HG03066 (cell line): ENCODE results near the gene HHIPL2.
"Not testable (repeated sequence)": the region's sequence is repeated elsewhere in the genome, so short reads cannot be mapped to it uniquely, and the experiment has no call there.

ENCODE experiments used
- ATAC-seq: cut with Tn5 transposase; IDR thresholded peaks from one replicate; pipeline ENCODE4 v1.9.1; 2021; ENCODE audit warnings: low read depth; ENCODE audit not compliant: unreplicated experiment

Gene HHIPL2

DNA sequence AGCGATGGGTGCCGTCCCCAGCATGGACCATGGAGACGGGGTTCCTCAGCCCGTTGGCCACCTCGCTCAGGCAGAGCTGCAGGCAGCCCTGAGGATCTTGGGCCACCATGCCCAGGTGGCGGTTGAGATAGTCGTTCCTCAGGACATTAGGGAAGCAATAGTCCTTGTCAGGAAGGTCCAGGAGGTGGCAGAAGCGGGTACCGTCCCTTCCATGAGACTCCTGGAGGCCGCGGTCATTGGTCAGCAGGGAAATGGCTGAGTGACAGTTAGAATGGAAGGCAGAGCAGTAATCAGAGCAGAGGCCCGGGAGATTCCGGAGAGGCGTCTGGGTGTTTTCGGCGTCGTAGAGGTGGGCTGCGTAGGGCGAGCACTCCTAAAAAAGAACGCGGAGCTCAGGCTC, 4.1 kb downstream of the HHIPL2 start:
- ATAC-seq: no peak

DNA sequence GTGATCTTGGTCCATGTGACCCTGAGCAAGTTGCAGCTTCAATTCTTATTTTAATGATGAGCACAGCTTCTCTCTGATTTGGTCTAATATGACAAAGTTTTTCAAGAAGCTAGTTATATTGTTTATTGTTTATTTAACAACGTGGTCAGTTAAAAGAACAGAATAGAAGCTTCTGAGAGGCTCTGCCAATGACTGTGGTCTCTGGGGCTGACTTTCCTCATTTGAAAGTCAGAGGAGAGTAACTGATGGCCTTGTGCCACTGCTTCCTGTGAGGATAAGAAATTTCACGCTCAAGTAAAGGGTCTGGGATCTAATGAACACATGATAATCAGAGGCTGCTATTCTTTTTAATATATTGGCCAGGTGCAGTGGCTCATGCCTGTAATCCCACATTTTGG, 7.3 kb downstream of the HHIPL2 start:
- ATAC-seq: no peak

DNA sequence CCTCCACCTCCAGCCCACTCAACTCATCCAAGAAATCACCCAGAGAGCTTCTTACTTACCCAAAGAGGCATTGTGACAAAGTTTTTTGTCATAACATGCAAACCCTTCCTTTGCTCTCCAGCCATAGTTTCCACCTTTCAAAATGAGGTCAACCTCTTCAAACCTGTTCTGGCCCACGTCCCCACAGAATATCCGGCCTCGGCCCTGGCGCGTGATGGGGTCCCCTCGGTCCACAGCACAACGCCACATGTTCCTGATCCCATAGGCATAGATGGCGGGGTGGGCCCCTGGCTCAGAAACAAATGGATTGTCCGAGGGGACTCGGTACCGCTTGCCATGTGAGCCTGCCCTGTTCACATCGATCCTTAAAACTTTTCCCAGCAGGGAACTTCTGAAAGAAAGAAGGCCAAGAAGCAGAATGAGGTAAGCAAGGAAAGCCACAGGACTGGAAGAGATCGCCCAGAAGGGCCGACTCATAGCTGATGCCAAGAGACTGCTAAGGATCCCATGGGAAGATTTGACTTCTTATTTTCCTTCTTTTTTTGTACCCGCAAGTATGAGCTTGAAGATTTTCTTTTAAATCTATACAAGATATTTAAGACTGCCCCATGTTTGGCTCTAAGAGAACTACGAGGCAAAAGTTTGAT, 7.8 kb downstream of the HHIPL2 start:
- ATAC-seq: no peak

DNA sequence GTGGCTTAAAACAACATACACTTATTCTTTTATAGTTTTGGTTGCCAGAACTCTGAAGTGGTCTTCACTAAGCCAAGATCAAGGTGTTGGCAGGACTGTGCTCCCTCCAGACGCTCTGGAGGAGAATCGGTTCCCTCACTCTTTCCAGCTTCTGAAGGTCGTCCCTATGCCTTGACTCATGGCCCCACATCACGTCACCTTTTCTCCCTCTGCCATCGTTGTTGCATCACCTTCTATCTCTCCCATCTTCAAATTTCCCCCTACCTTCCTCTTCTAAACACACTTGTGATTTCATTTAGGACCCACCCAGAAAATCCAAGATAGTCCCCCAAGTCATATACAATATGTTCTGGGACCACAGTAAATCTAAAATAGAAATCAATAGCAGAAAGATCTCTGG, 12.4 kb downstream of the HHIPL2 start:
- ATAC-seq: no peak

- ATAC-seq: no peak
Measured at GRCh38 chr1:222530852-222531251, 17.1 kb downstream of the HHIPL2 start.

GRCh38 chr1:222529916-222530315, 18.0 kb downstream of the HHIPL2 start:
- no peak for ATAC-seq

DNA sequence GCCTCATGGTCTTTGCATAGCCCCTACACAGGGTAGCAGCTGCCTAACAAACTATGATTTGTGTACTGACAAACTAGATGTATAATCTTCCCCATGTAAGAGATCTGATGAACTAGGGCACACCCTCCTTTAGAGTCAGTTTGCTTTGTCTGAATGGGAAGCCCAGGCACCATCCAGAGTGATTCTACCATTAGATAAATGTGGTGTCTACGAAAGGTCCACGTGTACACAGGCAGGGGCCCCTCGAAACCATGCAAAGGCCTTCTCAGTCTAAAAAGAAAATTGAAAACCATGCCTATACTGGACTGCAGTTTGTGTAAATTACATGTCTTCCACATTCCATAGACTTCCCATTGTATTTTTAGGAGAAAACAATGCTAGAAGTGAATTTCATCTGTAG, 18.7 kb downstream of the HHIPL2 start:
- ATAC-seq: no peak

DNA sequence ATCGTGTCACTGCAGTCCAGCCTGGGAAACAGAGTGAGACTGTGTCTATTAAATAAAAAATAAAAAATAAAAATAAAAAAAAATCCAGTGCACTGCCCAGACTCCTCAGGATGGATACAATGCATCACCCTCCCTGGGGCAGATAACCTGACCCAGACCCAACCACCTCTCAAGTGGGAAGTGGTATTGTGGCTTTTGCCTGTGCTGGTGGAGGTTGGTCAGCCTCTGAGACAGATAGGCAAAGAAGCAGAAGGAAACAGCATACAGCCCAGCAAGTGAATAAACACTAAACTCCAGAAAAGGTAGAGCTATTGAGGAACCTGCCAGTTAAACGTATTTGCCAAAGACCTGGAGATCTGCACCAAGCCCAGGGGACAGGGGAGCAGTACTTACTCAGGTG, 22.0 kb downstream of the HHIPL2 start:
- ATAC-seq: no peak

DNA sequence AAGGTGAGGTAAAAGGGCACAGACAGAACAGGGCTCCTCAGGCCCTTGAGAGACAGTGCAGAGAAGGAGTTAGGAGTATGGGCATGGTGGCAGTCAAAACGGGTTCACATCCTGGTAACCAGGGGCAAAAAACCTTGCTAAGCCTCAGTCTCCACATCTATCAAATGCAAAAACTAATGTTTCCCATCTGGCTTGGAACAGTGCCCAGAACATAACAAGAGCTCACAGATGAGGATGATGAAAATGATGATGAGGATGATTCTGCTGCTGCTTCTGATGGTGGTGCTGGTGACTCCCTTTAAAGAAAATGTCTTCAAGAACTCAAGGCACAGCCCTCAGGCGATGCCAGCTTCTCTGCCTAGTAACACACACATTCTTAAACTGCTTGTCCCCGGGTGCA, 24.1 kb downstream of the HHIPL2 start:
- no peak for ATAC-seq

DNA sequence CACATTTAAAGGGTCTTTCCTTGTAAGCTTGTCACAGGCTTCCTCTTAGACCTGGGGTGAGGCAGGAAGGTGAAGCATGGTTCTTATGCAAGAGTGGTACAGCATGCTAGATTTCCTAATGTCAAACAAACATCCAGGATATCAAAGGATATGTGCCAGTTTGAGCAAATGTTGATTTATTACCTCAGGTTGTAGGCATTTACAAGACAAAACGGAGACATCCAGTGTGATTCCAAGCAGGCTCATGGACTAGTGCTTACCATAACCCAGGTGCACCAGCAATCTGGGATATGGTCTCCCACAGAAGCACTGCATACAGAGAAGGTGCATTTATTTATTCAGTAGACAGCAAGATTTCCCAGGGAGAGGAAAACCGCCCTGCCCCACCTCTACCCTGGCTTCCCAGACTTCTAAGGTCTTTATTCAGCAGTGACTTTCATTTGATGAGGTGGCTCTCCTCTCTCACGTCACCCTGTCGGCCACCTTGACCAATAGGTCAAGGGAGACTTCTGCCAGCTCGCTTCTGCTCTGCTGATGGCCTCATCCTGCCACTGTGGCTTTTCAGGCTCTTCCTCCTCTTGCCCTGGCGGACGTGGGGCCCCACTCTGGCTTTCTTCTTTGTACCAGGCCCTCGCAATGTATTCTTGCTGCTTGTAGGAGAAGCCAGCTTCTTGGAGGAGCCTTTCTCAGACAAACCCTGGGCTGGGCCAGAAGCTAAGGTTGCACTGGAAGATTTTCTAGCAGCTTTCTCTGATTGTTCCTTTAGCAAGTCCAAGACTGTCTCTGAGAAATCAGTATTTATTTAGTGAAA, 25.6 kb downstream of the HHIPL2 start:
- ATAC-seq: no peak

DNA sequence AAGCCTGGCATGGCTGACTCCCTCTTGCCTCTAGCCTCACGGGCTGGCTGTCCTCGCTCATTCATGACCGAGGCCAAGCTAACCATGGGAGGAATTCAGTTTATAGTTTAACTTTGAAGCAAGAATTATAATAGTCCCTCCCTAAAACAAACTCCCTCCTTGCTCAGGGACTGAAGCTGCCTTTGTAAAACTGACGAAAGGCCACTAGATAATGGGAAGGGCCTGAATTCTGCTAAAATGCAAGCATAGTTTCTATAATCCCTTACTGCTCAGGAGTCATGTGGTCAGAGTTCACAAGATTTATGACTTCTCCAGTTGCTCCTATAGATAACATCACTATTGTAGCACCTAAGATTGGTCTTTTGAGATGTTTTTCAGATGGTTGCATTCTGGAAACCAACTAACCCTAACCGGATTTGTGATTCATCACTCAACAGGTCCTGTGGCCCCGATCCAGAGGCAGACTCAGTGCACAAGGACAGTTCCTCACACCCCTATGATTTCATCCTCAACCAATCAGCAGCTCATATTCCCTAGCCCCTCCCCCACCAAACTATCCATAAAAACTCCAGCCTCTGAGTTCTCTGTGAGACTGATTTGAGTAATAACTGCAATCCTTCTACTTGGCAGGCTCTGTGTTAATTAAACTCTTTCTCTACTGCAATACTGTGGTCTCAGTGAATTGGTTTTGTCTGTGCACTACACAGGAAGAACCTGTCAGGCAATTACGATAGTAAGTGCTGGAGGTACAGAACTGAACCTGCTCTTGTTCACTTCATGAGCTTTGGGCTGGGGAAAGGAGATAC, 26.4 kb downstream of the HHIPL2 start:
- no peak for ATAC-seq

DNA sequence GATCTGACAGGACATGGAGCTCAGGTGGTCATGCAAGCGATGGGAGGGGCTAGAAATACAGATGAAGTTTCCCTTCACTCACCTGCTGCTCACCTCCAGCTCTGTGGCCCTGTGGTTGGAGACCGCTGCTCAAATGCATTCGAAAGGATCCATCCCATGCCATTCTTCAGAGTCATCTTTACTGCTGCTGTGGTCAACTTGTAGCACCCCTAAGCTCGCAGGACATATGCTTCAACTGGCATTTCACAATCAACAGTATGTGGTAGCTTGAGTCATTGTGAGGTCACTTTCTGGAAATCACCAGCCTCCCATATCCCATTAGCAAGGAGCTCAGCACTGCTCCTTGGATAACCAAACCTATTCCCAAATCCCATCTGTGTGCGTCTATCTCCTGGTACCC, 58.4 kb downstream of the HHIPL2 start:
- not testable (repeated sequence) for ATAC-seq

- not testable (repeated sequence) for ATAC-seq
Measured at GRCh38 chr1:222487774-222488173, 60.1 kb downstream of the HHIPL2 start.

DNA sequence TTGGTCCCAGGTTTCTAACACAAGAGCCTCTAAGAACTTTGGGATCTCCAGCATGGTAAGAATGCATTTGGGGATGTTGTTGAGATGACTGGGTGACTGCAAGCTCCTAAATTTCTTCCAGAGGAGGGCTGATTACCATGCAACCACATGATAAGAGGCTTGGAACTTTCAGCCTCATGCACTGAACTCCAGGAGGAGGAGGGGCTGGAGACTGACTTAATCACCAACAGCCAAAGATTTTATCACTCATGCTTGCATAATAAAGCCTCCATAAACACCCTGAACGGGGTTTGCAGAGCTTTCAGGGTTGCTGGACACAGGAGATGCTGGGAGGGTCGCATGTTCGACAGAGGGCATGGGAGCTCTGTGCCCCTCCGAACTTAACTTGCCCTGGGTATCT, 63.9 kb downstream of the HHIPL2 start:
- ATAC-seq: not testable (repeated sequence)

- ATAC-seq: not testable (repeated sequence)
Measured at GRCh38 chr1:222479567-222479966, 68.3 kb downstream of the HHIPL2 start.

DNA sequence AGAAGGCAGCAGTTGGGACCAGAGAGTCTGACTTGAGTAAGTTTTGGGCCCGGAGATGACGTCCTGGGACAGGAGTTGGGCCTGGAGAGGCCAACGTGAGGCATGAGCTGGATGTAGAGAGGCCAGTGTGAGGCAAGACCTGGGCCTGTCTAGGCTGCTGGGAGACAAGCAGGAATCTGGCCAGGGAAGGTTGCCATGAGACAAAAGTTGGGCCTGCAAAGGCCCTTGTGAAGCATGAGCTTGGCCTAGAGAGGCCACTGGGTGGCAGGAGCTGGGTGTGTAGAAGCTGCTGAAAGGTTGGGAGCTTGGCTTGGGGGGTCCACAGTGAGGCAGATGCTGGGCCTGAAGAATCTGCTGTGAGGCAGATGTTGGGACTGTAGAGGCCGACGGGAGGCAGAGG, 71.5 kb downstream of the HHIPL2 start:
- not testable (repeated sequence) for ATAC-seq

GRCh38 chr1:222473717-222474116, 74.2 kb downstream of the HHIPL2 start:
- ATAC-seq: not testable (repeated sequence)

- ATAC-seq: not testable (repeated sequence)
Measured at GRCh38 chr1:222472776-222473540, 74.9 kb downstream of the HHIPL2 start.
